ENCODE measurements around the gene BHLHA9.

GRCh38 chr17:1234455-1234854 lies 35.8 kb upstream of the BHLHA9 start:
- TF ChIP-seq USF2 (IDR thresholded peaks at IDR 0.05) (no peak), CEBPB (IDR thresholded peaks at IDR 0.05) (no peak)
